ENCODE data around the gene RSAD1.

RSAD1 gene

GRCh38 chr17:50443505-50443974, 35.1 kb upstream of the RSAD1 start (continued):
- TF ChIP-seq ZBTB10 (tag by site-specific recombination; IDR thresholded peaks at IDR 0.05) (no peak), GLI4 (tag by site-specific recombination; IDR thresholded peaks at IDR 0.05) (no peak), WT1 (tag by site-specific recombination; IDR thresholded peaks at IDR 0.05) (peak; percentile 73), ZNF140 (tag by site-specific recombination; IDR thresholded peaks at IDR 0.05) (no peak), ZNF121 (tag by site-specific recombination; IDR thresholded peaks at IDR 0.05) (no peak)

DNA sequence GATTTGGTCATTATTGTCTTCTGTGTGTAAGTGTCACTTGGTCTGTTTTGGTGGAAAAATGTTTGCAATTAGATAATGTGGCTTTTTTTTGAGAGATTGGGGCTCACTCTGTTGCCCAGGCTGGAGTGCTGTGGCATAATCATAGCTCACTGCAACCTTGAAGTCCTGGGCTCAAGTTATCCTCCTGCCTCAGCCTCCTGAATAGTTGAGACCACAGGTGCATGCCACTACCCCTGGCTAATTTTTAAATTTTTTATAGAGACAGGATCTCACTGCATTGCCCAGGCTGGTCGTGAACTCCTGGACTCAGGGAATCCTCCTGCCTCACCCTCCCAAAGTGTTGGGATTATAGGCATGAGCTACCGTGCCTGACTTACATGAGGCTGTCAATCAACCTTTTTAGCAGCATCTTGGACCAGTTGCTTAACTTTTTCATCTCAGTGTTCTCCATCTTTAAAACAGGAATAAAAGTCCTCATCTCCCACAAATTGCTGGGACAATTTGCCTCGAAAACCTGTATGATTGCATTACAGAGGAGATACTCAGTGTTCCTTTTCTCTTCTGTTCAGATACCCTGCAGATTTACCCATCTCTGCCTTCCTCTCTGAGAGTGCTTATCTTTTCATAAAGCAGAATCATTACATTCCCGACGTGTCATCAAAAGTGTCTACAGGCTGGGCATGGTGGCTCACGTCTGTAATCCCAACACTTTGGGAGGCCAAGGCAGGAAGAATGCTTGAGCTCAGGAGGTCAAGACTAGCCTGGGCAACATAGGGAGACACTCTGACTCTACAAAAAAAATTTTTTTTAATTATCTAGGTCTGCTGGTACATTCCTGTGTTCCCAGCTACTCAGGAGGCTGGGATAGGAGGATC, 33.6 kb upstream of the RSAD1 start:
- peaks cover 20% of the 10 kb centered on the region for H3K4me1 ChIP-seq (ENCODE audit: control insufficient read depth, insufficient read depth, low read length)
- no peaks in the 10 kb centered on the region; a peak in 1 of 3 replicates for H3K36me3 ChIP-seq (ENCODE audit: control insufficient read depth in 2 of 2, insufficient read depth in 1 of 2, low read length in 2 of 2)
- POLR2A ChIA-PET: no interaction called here

More for the DNA sequence above, 33.6 kb upstream of the RSAD1 start:
- TF ChIP-seq AEBP2 (tag by site-specific recombination; IDR thresholded peaks at IDR 0.05; ENCODE audit: borderline replicate concordance) (no peak), ZNF202 (tag by site-specific recombination; IDR thresholded peaks at IDR 0.05; ENCODE audit: borderline replicate concordance) (no peak), ZNF121 (tag by site-specific recombination; IDR thresholded peaks at IDR 0.05) (peak; percentile 96), ZNF423 (tag by site-specific recombination; IDR thresholded peaks at IDR 0.05) (no peak), ZNF449 (tag by site-specific recombination; IDR thresholded peaks at IDR 0.05) (no peak), ZNF280C (tag by site-specific recombination; IDR thresholded peaks at IDR 0.05) (no peak), ZNF133 (tag by site-specific recombination; IDR thresholded peaks at IDR 0.05) (no peak)
- CTCF ChIA-PET: interaction anchor here (0.9 to 2.4 kb wide), 5 partner anchors 18 to 82 kb away, joined by 3 to 17 read pairs (median 7); partner anchors contain the start of genes LRRC59 and RSAD1
- Histone ChIP-seq H3K9me3 (ENCODE audit: control insufficient read depth, insufficient read depth, low read depth, low read length) (no peaks in the 10 kb centered on the region), H3K4me3 (ENCODE audit: low read depth, low read length) (no peak overlapping the region), H3K27ac (ENCODE audit: extremely low read depth, low read depth, low read length) (0 out of 2 replicates have a peak overlapping the region, but pooled peaks have one; percentile 26)
